H1 (cell line): ENCODE data around the gene PTPRG. TPM values are rescaled to one million over a fixed set of nuclear protein-coding genes. Genes with fewer than 3 reads are reported as not detected.

ENCODE experiments used
- CTCF ChIA-PET: fragments of 300-600 bp; sonication (Branson Sonifier 250); formaldehyde crosslinking; loops from one replicate; lab custom pipeline; 2021; ENCODE audit not compliant: partially characterized antibody; lab: Charles Lee
- POLR2A ChIA-PET: fragments of 300-600 bp; sonication (Branson Sonifier 250); formaldehyde crosslinking; loops from one replicate; lab custom pipeline; 2021; ENCODE audit warnings: inconsistent platforms; ENCODE audit not compliant: partially characterized antibody; lab: Charles Lee
- DNase-seq, 2 experiments: peaks; one replicate each; pipeline versions ENCODE4 v3.0.0 to v3.0.0-alpha.2; 2010 to 2022; ENCODE audit warnings: low spot score in 2 of 2, low read depth in 1 of 2, mixed read lengths in 1 of 2
- FAIRE-seq: peaks from 2 replicates; lab custom pipeline; 2011; peaks lifted over from hg19 to GRCh38; lab: Jason Lieb, UNC
- H2AFZ ChIP-seq: 2 replicates; pipeline ENCODE4 v1.8.1; 2012; ENCODE audit warnings: low read length, inconsistent platforms
- H2AK5ac ChIP-seq: 2 replicates; pipeline ENCODE4 v1.6.1; 2013; ENCODE audit warnings: low read depth, low read length
- H2BK120ac ChIP-seq: replicated peaks from 2 replicates; pipeline ENCODE3; 2013; ENCODE audit warnings: low read depth, low read length, inconsistent platforms
- H2BK12ac ChIP-seq: 2 replicates; pipeline ENCODE4 v1.6.1; 2013; ENCODE audit warnings: low read depth, low read length
- H2BK15ac ChIP-seq: 2 replicates; pipeline ENCODE4 v1.6.1; 2013; ENCODE audit warnings: low read length
- H2BK20ac ChIP-seq: 2 replicates; pipeline ENCODE4 v1.6.1; 2013; ENCODE audit warnings: low read length
- H2BK5ac ChIP-seq: 2 replicates; pipeline ENCODE4 v1.6.1; 2013; ENCODE audit warnings: low read depth, low read length
- H3K14ac ChIP-seq: 2 replicates; pipeline ENCODE4 v1.6.1; 2013; ENCODE audit warnings: inconsistent platforms; ENCODE audit not compliant: insufficient read length
- H3K18ac ChIP-seq: 2 replicates; pipeline ENCODE4 v1.6.1; 2013; ENCODE audit warnings: low read length; ENCODE audit errors: extremely low read depth
- H3K23ac ChIP-seq: 2 replicates; pipeline ENCODE4 v1.6.1; 2013; ENCODE audit warnings: inconsistent platforms; ENCODE audit not compliant: insufficient read length
- H3K23me2 ChIP-seq: 2 replicates; pipeline ENCODE4 v1.6.1; 2013; ENCODE audit warnings: low read depth, low read length
- H3K27ac ChIP-seq: 2 replicates; pipeline ENCODE4 v1.6.1; 2011; ENCODE audit warnings: low read depth, low read length, inconsistent platforms
- H3K27me3 ChIP-seq, 4 experiments: replicated peaks in 1 of 4; 1 replicate in 1 of 4; 2 replicates in 3 of 4; pipeline versions ENCODE4 v1.6.1 to v1.8.1; 2011 to 2013; ENCODE audit warnings: low read length in 3 of 4, mild to moderate bottlenecking in 3 of 4, inconsistent platforms in 2 of 4, mixed read lengths in 2 of 4, moderate library complexity in 1 of 4; ENCODE audit not compliant: control insufficient read depth in 3 of 4, insufficient read depth in 3 of 4; ENCODE audit errors: extremely low read depth in 1 of 4
- H3K36me3 ChIP-seq, 4 experiments: 2 replicates each; pipeline versions ENCODE4 v1.6.1 to v1.8.1; 2011 to 2013; ENCODE audit warnings: mild to moderate bottlenecking in 4 of 4, low read length in 3 of 4, moderate library complexity in 2 of 4, control low read depth in 1 of 4, inconsistent platforms in 1 of 4; ENCODE audit not compliant: insufficient read depth in 4 of 4, control insufficient read depth in 2 of 4
- H3K4ac ChIP-seq: replicated peaks from 2 replicates; pipeline ENCODE3; 2013; ENCODE audit warnings: low read length, low read depth, mixed read lengths, inconsistent platforms; ENCODE audit not compliant: insufficient read length
- H3K4me1 ChIP-seq, 4 experiments: replicated peaks in 1 of 4; 1 replicate in 1 of 4; 2 replicates in 3 of 4; pipeline versions ENCODE4 v1.6.1 to v1.8.1; 2011 to 2013; ENCODE audit warnings: low read length in 3 of 4, inconsistent platforms in 2 of 4, mixed read lengths in 1 of 4; ENCODE audit not compliant: insufficient read depth in 4 of 4, control insufficient read depth in 3 of 4
- H3K4me2 ChIP-seq, 2 experiments: 2 replicates each; pipeline versions ENCODE4 v1.6.1 to v1.8.1; 2011 to 2013; ENCODE audit warnings: low read depth in 2 of 2, low read length in 2 of 2, control low read depth in 1 of 2, inconsistent platforms in 1 of 2, mild to moderate bottlenecking in 1 of 2; ENCODE audit not compliant: insufficient read depth in 1 of 2
- H3K4me3 ChIP-seq, 4 experiments: fragments of 200-600, 300-600 bp in 1 of 4; sonication (generic), shearing (Covaris generic), sonication (Bioruptor Twin) in 1 of 4; 2 replicates each; pipeline versions ENCODE4 v1.5.1 to v1.8.1; 2011 to 2016; ENCODE audit warnings: low read length in 4 of 4, low read depth in 3 of 4, control low read depth in 2 of 4, inconsistent platforms in 2 of 4, mild to moderate bottlenecking in 2 of 4, mixed read lengths in 1 of 4, moderate library complexity in 1 of 4; ENCODE audit not compliant: insufficient read depth in 2 of 4; ENCODE audit errors: extremely low read depth in 1 of 4
- H3K56ac ChIP-seq: replicated peaks from 2 replicates; pipeline ENCODE3; 2013; ENCODE audit warnings: low read depth, mild to moderate bottlenecking, mixed read lengths, low read length, inconsistent platforms; ENCODE audit not compliant: insufficient read length
- H3K79me1 ChIP-seq: 2 replicates; pipeline ENCODE4 v1.6.1; 2013; ENCODE audit warnings: low read depth, low read length, control low read depth
- H3K79me2 ChIP-seq, 2 experiments: 2 replicates each; pipeline versions ENCODE4 v1.6.1 to v1.8.1; 2012 to 2013; ENCODE audit warnings: low read length in 2 of 2, mild to moderate bottlenecking in 2 of 2, inconsistent platforms in 1 of 2; ENCODE audit not compliant: insufficient read depth in 2 of 2, control insufficient read depth in 1 of 2
- H3K9ac ChIP-seq, 4 experiments: replicated peaks in 1 of 4; 1 replicate in 1 of 4; 2 replicates in 3 of 4; pipeline versions ENCODE4 v1.6.1 to v1.8.1; 2011 to 2013; ENCODE audit warnings: low read depth in 3 of 4, low read length in 3 of 4, control low read depth in 2 of 4, mild to moderate bottlenecking in 2 of 4, moderate library complexity in 2 of 4, inconsistent platforms in 1 of 4; ENCODE audit errors: extremely low read depth in 1 of 4
- H3K9me3 ChIP-seq, 2 experiments: 2 replicates each; pipeline versions ENCODE4 v1.6.1 to v1.8.1; 2012 to 2013; ENCODE audit warnings: mild to moderate bottlenecking in 2 of 2, moderate library complexity in 2 of 2, control low read depth in 1 of 2, inconsistent platforms in 1 of 2, low read depth in 1 of 2, low read length in 1 of 2, mixed read lengths in 1 of 2; ENCODE audit not compliant: insufficient read depth in 2 of 2
- H4K20me1 ChIP-seq, 2 experiments: replicated peaks in 1 of 2; 2 replicates each; pipeline versions ENCODE3 to v1.8.1; 2011 to 2013; ENCODE audit warnings: inconsistent platforms in 2 of 2, low read length in 2 of 2, mild to moderate bottlenecking in 1 of 2; ENCODE audit not compliant: insufficient read depth in 2 of 2, control insufficient read depth in 1 of 2
- H4K5ac ChIP-seq: 2 replicates; pipeline ENCODE4 v1.6.1; 2013; ENCODE audit warnings: low read length, low read depth, mixed read lengths, inconsistent platforms; ENCODE audit not compliant: insufficient read length
- H4K8ac ChIP-seq: 2 replicates; pipeline ENCODE4 v1.8.0; 2013; ENCODE audit warnings: mild to moderate bottlenecking, moderate library complexity, low read length, inconsistent platforms; ENCODE audit not compliant: insufficient read depth; ENCODE audit errors: extremely low read depth
- H4K91ac ChIP-seq: replicated peaks from 2 replicates; pipeline ENCODE3; 2013; ENCODE audit warnings: low read length, mixed read lengths, inconsistent platforms; ENCODE audit not compliant: insufficient read length
- ATF3 ChIP-seq: IDR thresholded peaks from 2 replicates; pipeline ENCODE4 v1.6.1; 2011; ENCODE audit warnings: low read depth, mild to moderate bottlenecking, low read length; ENCODE audit not compliant: insufficient read depth
- CEBPB ChIP-seq: IDR thresholded peaks from 2 replicates; pipeline ENCODE4 v1.6.1; 2012; ENCODE audit warnings: low read depth, low read length
- CHD2 ChIP-seq: IDR thresholded peaks from 2 replicates; pipeline ENCODE4 v1.6.1; 2012; ENCODE audit warnings: low read length, improper control_type of control experiment
- CTCF ChIP-seq, 3 experiments: IDR thresholded peaks; 1 replicate in 2 of 3; 2 replicates in 1 of 3; pipeline versions ENCODE4 v1.5.1 to v1.6.1; 2011; ENCODE audit warnings: low read length in 3 of 3, mild to moderate bottlenecking in 3 of 3, inconsistent platforms in 2 of 3, low read depth in 1 of 3, moderate library complexity in 1 of 3; ENCODE audit not compliant: insufficient read depth in 1 of 3; ENCODE audit errors: control extremely low read depth in 1 of 3
- EZH2 ChIP-seq: fragments of 200-600 bp; sonication (generic); IDR thresholded peaks from 2 replicates; pipeline ENCODE4 v1.7.1; 2012; ENCODE audit warnings: low read depth, mild to moderate bottlenecking, moderate library complexity, low read length, inconsistent platforms; ENCODE audit not compliant: severe bottlenecking
- JUND ChIP-seq: IDR thresholded peaks from 2 replicates; pipeline ENCODE4 v1.6.1; 2011; ENCODE audit warnings: mild to moderate bottlenecking, improper control_type of control experiment, low read length
- KDM5A ChIP-seq: fragments of 200-600 bp; IDR thresholded peaks from 2 replicates; pipeline ENCODE4 v1.7.1; 2012; ENCODE audit warnings: mild to moderate bottlenecking, low read length, inconsistent platforms, mixed read lengths
- NANOG ChIP-seq: IDR thresholded peaks from 2 replicates; pipeline ENCODE4 v1.6.1; 2011; ENCODE audit warnings: low read length, low read depth, mild to moderate bottlenecking, inconsistent platforms; ENCODE audit not compliant: insufficient read depth, poor library complexity, severe bottlenecking
- RBBP5 ChIP-seq: IDR thresholded peaks from 2 replicates; pipeline ENCODE4 v1.7.1; 2012; ENCODE audit warnings: low read depth, mild to moderate bottlenecking, inconsistent platforms, low read length, moderate library complexity, borderline replicate concordance
- TAF1 ChIP-seq: IDR thresholded peaks from 2 replicates; pipeline ENCODE4 v1.6.1; 2011; ENCODE audit warnings: mild to moderate bottlenecking, low read depth, low read length
- TAF7 ChIP-seq: optimal IDR thresholded peaks from 2 replicates; pipeline ENCODE3; 2011; ENCODE audit warnings: low read depth, mild to moderate bottlenecking, inconsistent platforms, low read length, moderate library complexity, borderline replicate concordance
- WGBS, 2 experiments: shearing (Covaris generic) in 1 of 2; methylation state at CpG; one replicate each; pipeline versions ENCODE4 v1.1.6 to v1.1.7; 2013 to 2015; ENCODE audit warnings: low lambda C conversion rate in 2 of 2, mixed read lengths in 2 of 2, inconsistent platforms in 1 of 2, low coverage in 1 of 2, missing lambda C conversion rate in 1 of 2; ENCODE audit not compliant: insufficient replicate concordance in 2 of 2, insufficient coverage in 1 of 2, insufficient read length in 1 of 2; ENCODE audit errors: extremely low coverage in 1 of 2, missing lambda C conversion rate in 1 of 2; 5-methylcytosine and 5-hydroxymethylcytosine counted together
- polyA plus RNA-seq, 7 experiments: library from polyadenylated mRNA; depleted of rRNA in 3 of 7; stranded (reverse) in 5 of 7; unstranded in 2 of 7; fragments of >200 nt in 5 of 7; fragments of 200-250 nt in 2 of 7; gene quantifications; 1 replicate in 5 of 7; 2 replicates in 1 of 7; 4 replicates in 1 of 7; pipeline versions ENCODE4 v1.2.1 to v1.2.3, GENCODE V29; 2011 to 2013; ENCODE audit warnings: missing spikeins in 2 of 7, mixed read lengths in 2 of 7
- total RNA-seq: library from RNA; stranded (reverse); fragmentation: NEBNext Ultra II Directional; extraction: Animal tissue kit (Norgen Biotek cat#: 25700); gene quantifications from 2 replicates; pipeline ENCODE4 v1.2.1, GENCODE V29; 2021

The PTPRG gene
- total and polyA plus RNA-seq, 2 of the 8 experiments (the other 6 are each of a cell fraction or from before 2014, with no cell fraction given): 23.3 to 96.2 TPM

GRCh38 chr3:62041681-62042080 lies 480.3 kb downstream of the PTPRG start:
- Histone ChIP-seq H3K27ac (no peak overlapping the region), H3K4me1 (peaks cover 0 to 12% (median 5%) of the 10 kb centered on the region in 4 experiments; a peak in 3 of 7 replicates), H3K4me2 (no peak overlapping the region), H4K91ac (no peak overlapping the region), H3K23me2 (no peaks in the 10 kb centered on the region), H2BK20ac (no peak overlapping the region), H3K27me3 (no peaks in the 10 kb centered on the region), H4K20me1 (no peaks in the 10 kb centered on the region), H2BK15ac (no peak overlapping the region), H3K14ac (no peak overlapping the region), H4K8ac (no peak overlapping the region), H3K18ac (no peak overlapping the region), H3K4me3 (no peak overlapping the region), H3K79me2 (peaks cover 0 to 14% of the 10 kb centered on the region in 2 experiments; a peak in 3 of 4 replicates), H2BK5ac (no peak overlapping the region), H3K4ac (no peak overlapping the region), H2BK120ac (no peak overlapping the region), H2AFZ (no peak overlapping the region), H3K56ac (no peak overlapping the region), H3K9ac (no peak overlapping the region), H3K9me3 (no peaks in the 10 kb centered on the region), H4K5ac (no peak overlapping the region), H3K36me3 (no peaks in the 10 kb centered on the region), H3K79me1 (no peaks in the 10 kb centered on the region; the same call in 1 of the 2 replicates), H2AK5ac (no peak overlapping the region), H2BK12ac (no peak overlapping the region), H3K23ac (no peak overlapping the region)
- no peak for DNase-seq
- ChIA-PET POLR2A (no interaction called here), CTCF (no interaction called here)
- WGBS, 2 experiments: 84% methylated on average over 4 of the region's 4 CpGs; no CpG with 5 or more reads in 1 of the 2 experiments
- FAIRE-seq: no peak
- TF ChIP-seq KDM5A: no peak
- TF ChIP-seq CEBPB: no peak
- TF ChIP-seq JUND: no peak
- no peak for TF ChIP-seq NANOG
- TF ChIP-seq EZH2: no peak
- no peak for TF ChIP-seq RBBP5
- TF ChIP-seq CHD2: no peak
- no peak for TF ChIP-seq TAF1
- TF ChIP-seq ATF3: no peak
- TF ChIP-seq CTCF (IDR thresholded peaks at IDR 0.05; ENCODE audit: control extremely low read depth in 1 of 3, insufficient read depth in 1 of 3, low read depth in 1 of 3, low read length in 3 of 3): no peak
- no peak for TF ChIP-seq TAF7
